GM18870 (cell line): ENCODE measurements around the gene FMN2.

Experiments used
- ATAC-seq: cut with Tn5 transposase; IDR thresholded peaks from one replicate; pipeline ENCODE4 v1.9.1; 2021; ENCODE audit warnings: moderate library complexity; ENCODE audit not compliant: unreplicated experiment

Gene FMN2

GRCh38 chr1:240474133-240474614 lies 382.5 kb downstream of the FMN2 start:
- ATAC-seq: peak; percentile 93

DNA sequence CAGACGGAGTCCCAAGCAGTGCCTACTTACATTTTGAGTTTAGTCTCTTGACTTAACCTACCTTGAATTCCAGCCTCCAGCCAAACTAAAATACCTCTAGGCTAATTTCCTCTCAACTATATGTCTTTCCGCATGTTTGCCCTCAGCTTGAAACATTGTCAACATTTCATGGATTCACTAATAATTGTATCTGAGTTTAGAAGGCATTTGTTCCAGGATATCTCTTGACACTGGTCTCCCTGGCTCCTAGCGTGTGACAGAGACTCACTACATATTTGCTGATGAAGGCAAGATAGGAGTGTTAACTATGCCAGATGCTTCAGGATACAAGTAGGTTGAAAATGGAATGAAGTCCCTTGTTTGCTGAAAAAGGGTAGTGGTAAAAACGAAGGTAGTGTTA lies 384.1 kb downstream of the FMN2 start:
- no peak for ATAC-seq

- no peak for ATAC-seq
These were observed 386.9 kb downstream of the FMN2 start for GRCh38 chr1:240478536-240478935.

- no peak for ATAC-seq
These were observed 393.2 kb downstream of the FMN2 start for GRCh38 chr1:240484804-240485443.

- no peak for ATAC-seq
These were observed 394.9 kb downstream of the FMN2 start for GRCh38 chr1:240486611-240487010.

DNA sequence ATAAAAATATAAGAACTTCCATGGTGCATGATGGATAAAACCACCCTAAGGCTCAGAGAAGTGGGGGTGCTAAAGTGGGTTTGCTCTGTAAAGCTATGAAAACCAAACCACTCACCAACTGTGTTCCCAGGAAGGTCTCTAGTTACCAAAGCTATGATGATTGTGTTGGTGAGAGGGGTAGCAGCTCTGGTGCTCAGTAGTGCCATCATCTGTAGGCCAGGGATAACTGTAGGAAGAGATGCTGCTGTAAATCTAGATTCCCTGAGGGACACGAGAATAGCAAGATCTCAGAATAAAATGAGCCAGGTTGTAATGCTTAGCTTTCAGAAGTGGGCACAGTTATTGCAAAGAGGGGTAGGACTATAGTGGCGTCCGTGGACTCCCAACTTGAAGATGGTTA lies 395.8 kb downstream of the FMN2 start:
- no peak for ATAC-seq

GRCh38 chr1:240491156-240491555 lies 399.5 kb downstream of the FMN2 start:
- no peak for ATAC-seq

DNA sequence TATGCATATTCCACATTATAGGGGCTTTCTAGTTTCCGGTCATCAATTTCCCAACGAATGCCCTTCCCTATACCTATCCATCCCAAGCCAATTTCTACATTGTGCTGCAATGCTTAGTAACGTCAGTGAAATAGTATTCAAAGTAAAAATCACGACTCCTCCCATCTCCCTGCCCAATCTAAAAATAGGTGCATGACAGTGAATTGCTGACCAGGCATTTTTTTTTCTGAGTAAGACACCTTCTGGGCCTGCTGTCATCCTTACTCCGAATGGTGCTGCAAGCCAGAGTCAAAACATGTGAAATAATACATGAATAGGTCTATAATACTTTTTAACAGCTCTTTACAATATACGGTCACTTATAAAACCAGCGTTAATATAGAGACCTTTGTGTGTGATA lies 400.1 kb downstream of the FMN2 start:
- no peak for ATAC-seq

- no peak for ATAC-seq
These were observed 401.3 kb downstream of the FMN2 start for GRCh38 chr1:240492832-240493440.

- ATAC-seq: no peak
These were observed 403.9 kb downstream of the FMN2 start for GRCh38 chr1:240495601-240496000.

DNA sequence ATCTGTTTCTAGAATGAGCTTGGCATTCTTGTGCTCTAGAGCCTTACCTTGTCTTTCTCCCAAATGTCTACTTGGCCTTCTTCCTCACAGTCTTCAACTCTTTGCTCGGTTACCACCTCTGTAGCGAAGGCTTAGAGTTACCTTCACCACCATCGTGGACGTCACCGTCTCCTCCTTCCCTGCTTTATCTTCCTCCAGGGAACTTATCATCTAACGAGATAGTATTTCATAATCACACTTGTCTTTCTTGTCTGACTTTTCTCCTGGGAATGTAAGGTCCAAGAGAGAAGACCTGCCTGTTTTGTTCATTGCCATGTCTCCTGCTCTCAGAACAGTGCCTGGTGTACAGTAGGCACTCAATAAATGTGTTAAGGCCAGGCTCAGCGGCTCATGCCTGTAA lies 404.7 kb downstream of the FMN2 start:
- no peak for ATAC-seq

DNA sequence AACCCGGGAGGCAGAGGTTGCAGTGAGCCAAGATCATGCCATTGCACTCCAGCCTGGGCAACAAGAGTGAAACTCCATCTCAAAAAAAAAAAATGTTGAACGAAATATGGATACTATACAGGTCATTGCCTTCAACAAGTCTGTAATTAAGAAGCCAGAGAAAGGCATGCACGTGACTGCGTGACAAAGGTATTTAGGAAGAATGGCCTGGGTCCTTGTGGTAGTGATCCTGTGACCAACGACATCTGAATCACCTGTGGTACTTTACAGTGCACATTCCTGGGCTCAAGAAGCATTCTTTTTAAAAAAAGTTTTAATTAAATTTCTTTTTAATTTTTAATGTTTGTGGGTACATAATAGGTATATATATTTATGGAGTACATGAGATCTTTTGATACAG lies 405.3 kb downstream of the FMN2 start:
- ATAC-seq: no peak

GRCh38 chr1:240497908-240498307 lies 406.2 kb downstream of the FMN2 start:
- no peak for ATAC-seq

- ATAC-seq: no peak
These were observed 406.7 kb downstream of the FMN2 start for GRCh38 chr1:240498335-240498734.

DNA sequence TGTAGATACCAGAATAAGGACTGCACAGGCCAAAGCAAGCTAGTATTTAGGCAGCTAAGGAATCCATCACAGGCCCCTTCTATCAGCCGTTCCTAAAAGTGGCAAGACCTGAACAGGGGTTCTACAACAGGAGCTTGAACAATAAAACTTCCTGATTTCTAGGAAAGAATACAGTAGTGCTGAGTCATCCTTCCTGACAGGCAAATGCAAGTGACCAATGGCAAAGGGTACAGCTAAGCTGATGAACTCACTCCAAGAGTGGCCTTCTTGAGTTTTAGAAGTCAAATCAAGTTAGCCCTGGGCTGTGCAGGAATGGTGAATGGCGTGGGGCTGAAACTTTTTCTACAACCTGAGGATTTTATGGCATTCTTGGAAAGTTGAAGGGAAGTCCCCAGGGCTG lies 407.3 kb downstream of the FMN2 start:
- ATAC-seq: no peak

DNA sequence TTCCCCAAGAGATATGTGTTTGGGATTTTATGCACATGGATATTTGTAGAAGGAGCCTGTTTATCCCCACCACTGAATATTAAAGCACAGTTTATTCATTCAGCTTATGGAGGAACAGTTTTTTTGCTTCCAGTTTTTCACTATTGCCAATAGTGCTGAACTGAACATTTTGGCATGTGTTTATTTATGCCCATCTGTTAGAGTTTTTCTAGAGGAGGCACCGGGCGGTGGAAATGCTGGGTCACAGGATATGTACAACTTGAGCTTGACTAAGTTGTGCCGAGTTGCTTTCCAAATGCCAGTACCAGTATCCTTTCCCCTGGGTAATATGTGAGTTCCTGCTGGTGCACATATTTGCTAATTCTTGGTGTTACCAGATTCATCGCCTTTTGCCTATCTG lies 409.0 kb downstream of the FMN2 start:
- no peak for ATAC-seq

DNA sequence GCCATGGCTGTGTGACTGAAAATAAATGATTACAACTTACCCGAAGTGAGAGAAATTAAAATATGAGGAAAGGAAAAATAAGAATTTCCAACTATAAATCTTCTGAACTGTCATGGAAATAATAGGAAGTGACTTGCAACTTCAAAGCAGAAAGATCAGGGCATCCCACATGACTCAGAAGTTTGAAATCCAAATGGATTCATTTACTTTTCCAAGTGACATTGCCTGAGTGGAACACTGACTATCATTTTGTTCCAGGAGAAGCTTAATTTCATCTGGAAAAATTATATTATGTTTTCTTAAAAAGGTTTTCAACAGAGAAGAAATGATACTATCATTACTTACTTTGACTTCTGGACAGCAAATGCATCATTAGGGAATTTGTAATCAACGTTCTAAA lies 409.4 kb downstream of the FMN2 start:
- no peak for ATAC-seq

GRCh38 chr1:240503036-240503435 lies 411.4 kb downstream of the FMN2 start:
- ATAC-seq: no peak

GRCh38 chr1:240503558-240503957 lies 411.9 kb downstream of the FMN2 start:
- no peak for ATAC-seq

GRCh38 chr1:240506176-240506575 lies 414.5 kb downstream of the FMN2 start:
- ATAC-seq: no peak

DNA sequence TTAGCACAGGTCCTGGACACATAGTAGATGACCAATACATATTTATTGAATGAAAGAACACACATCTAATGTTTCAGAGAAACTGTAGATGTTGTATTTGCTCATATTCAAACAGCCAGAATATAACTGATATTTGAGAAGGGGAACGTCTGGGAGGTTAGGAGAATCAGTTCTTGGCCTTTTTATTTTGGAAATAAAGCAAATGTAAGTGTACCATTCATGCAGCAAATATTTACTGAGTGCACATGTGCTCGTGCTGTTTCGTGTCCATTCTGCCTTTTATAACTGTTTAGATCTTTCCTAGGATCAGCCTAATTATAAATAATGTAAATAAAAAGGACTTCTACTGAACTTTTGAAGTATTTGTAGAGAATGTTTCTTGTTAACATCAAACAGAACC lies 416.5 kb downstream of the FMN2 start:
- ATAC-seq: no peak

GRCh38 chr1:240508950-240509349 lies 417.3 kb downstream of the FMN2 start:
- no peak for ATAC-seq

DNA sequence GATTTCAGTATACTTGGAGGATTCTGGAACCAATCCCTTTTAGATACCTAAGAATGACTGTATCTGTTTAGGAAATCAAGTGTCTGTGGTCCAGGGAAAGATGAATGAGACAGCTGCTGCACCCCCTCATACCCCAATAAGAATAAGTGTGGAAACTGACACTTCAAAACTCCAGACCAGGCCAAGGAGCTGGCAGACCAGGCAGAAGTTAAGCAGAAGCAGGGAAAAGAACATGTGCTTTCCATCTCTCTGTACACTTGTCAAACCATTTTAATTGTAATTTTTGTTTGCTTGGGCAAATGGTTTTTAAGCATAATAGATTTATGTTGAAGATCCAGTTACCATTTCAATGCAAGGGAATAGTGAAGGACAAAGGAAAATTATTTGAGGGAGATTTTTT lies 420.1 kb downstream of the FMN2 start:
- no peak for ATAC-seq
